ENCODE measurements around the gene NUDT8. TPM values are rescaled to one million over a fixed set of nuclear protein-coding genes. Genes with fewer than 3 reads are reported as not detected.
"Not testable (repeated sequence)": the region's sequence is repeated elsewhere in the genome, so short reads cannot be mapped to it uniquely, and the experiment has no call there.

NUDT8 gene
- total RNA-seq, 4 donors from 2014 or later, result 16.7 to 67.7 (median 51.1) TPM

DNA sequence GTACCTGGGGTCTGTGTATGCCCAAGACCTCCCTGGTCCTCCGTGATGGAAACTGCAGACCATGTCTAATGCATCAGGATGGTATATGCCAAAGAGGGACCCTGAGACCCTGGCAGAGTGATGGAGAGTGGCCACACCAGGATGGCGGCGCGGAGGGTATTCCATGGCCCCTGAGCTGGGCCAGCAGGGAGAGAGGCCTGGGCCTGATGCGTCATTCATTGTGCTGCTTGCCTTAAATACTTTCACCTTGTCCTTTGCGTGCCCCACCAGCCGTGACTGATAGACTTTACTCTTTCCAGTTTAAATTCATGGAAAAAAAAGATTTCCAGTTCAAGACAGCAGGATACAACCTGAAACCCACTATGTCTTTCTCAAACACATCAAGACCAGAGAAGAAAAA lies 28.6 kb downstream of the NUDT8 start:
- Histone ChIP-seq H3K36me3 (no peaks in the 10 kb centered on the region), H3K27me3 (no peaks in the 10 kb centered on the region), H3K9me3 (no peaks in the 10 kb centered on the region), H3K4me3 (replicated peaks in 1 of 3) (no peak overlapping the region), H3K27ac (no peak overlapping the region), H3K4me1 (peaks cover 1 to 3% of the 10 kb centered on the region in 2 donors)
- intact Hi-C loops (cut with DNase I), result no loop called here
- WGBS, 2 donors, result 89 to 93% methylated on average over 7 of the region's 7 CpGs
- TF ChIP-seq, protein P1, sequence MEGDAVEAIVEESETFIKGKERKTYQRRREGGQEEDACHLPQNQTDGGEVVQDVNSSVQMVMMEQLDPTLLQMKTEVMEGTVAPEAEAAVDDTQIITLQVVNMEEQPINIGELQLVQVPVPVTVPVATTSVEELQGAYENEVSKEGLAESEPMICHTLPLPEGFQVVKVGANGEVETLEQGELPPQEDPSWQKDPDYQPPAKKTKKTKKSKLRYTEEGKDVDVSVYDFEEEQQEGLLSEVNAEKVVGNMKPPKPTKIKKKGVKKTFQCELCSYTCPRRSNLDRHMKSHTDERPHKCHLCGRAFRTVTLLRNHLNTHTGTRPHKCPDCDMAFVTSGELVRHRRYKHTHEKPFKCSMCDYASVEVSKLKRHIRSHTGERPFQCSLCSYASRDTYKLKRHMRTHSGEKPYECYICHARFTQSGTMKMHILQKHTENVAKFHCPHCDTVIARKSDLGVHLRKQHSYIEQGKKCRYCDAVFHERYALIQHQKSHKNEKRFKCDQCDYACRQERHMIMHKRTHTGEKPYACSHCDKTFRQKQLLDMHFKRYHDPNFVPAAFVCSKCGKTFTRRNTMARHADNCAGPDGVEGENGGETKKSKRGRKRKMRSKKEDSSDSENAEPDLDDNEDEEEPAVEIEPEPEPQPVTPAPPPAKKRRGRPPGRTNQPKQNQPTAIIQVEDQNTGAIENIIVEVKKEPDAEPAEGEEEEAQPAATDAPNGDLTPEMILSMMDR (IDR thresholded peaks at IDR 0.05), result no peak
- no peak for TF ChIP-seq POLR2A (IDR thresholded peaks at IDR 0.05)
- DNase-seq, result no peak

DNA sequence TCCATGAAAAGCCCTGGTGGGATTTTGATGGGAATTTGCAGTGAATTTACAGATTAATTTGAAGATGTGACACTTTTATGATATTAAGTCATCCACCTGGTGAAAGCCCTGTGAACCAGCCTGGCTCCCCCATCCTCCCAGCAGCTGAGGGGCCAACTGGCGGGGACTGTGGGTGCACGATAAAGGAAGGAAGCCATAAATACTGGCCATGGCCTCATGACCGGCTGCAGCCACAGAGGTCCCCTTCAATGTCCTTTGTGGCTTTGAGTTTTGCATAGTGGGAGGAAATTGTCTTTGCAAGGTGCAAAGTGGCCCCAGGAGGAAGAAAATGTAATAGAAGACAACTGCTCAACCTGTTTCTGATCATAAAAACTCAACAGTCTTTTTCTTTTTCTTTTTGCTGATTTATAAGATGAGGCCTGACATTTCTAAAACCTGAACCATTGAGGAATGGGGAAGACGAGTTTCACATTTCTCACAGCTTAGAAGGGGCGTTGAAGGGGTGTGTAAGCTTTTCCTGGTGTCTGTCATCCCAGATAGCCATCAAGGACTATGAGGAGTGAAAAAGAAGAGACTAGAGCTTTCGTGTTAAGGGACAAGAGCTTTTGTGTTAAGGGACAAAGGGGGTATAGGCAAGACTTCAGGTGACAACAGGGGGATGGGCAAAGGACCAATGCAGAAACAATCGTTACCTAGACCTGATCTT lies 29.3 kb downstream of the NUDT8 start:
- DNase-seq, result no peak
- WGBS, 2 donors, result 63 to 72% methylated on average over 7 of the region's 7 CpGs
- no peaks in the 10 kb centered on the region for H3K4me1 ChIP-seq
- no peaks in the 10 kb centered on the region for H3K9me3 ChIP-seq
- no peaks in the 10 kb centered on the region for H3K36me3 ChIP-seq
- no peaks in the 10 kb centered on the region for H3K27me3 ChIP-seq
- no peak overlapping the region for H3K27ac ChIP-seq
- TF ChIP-seq POLR2A (IDR thresholded peaks at IDR 0.05), result no peak
- intact Hi-C loops (cut with DNase I), result no loop called here
- no peak overlapping the region for H3K4me3 ChIP-seq (replicated peaks in 1 of 3)

GRCh38 chr11:67599149-67599548 lies 30.6 kb downstream of the NUDT8 start:
- Histone ChIP-seq H3K27me3 (no peaks in the 10 kb centered on the region), H3K36me3 (no peaks in the 10 kb centered on the region), H3K4me3 (replicated peaks in 1 of 3) (no peak overlapping the region), H3K4me1 (no peaks in the 10 kb centered on the region), H3K27ac (no peak overlapping the region), H3K9me3 (no peaks in the 10 kb centered on the region)
- WGBS, 2 donors, result 86 to 87% methylated on average over 1 of the region's 1 CpG
- intact Hi-C loops (cut with DNase I), result no loop called here
- no peak for TF ChIP-seq POLR2A (IDR thresholded peaks at IDR 0.05)
- TF ChIP-seq, protein P1 (IDR thresholded peaks at IDR 0.05), result no peak
- DNase-seq, result no peak

DNA sequence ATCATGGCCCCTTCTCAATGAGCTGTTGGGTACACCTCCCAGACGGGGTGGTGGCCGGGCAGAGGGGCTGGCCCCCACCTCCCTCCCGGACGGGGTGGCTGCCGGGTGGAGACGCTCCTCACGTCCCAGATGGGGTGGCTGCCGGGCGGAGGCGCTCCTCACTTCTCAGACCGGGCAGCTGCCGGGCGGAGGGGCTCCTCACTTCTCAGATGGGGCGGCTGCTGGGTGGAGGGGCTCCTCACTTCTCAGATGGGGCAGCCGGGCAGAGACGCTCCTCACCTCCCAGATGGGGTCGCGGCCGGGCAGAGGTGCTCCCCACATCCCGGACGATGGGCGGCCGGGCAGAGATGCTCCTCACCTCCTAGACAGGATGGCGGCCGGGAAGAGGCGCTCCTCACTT lies 31.8 kb downstream of the NUDT8 start:
- H3K36me3 ChIP-seq; DNase-seq; H3K4me1 ChIP-seq; H3K27me3 ChIP-seq; intact Hi-C loops (cut with DNase I); H3K9me3 ChIP-seq; H3K27ac ChIP-seq; H3K4me3 ChIP-seq (replicated peaks in 1 of 3): not testable (repeated sequence)
- 94% methylated on average over 9 to 18 of the region's 26 CpGs for WGBS, 2 donors

GRCh38 chr11:67597458-67597857 lies 32.3 kb downstream of the NUDT8 start:
- H3K4me3 ChIP-seq (replicated peaks in 1 of 3); H3K9me3 ChIP-seq; DNase-seq; H3K4me1 ChIP-seq; intact Hi-C loops (cut with DNase I); H3K27me3 ChIP-seq; H3K27ac ChIP-seq; H3K36me3 ChIP-seq: not testable (repeated sequence)
- WGBS, 2 donors, result 33 to 39% methylated on average over 3 of the region's 3 CpGs

GRCh38 chr11:67596753-67597300 lies 32.9 kb downstream of the NUDT8 start:
- Histone ChIP-seq H3K27me3 (no peaks in the 10 kb centered on the region), H3K27ac (no peak overlapping the region), H3K9me3 (no peaks in the 10 kb centered on the region), H3K36me3 (no peaks in the 10 kb centered on the region), H3K4me3 (replicated peaks in 1 of 3) (no peak overlapping the region), H3K4me1 (no peaks in the 10 kb centered on the region)
- intact Hi-C loops (cut with DNase I), result no loop called here
- WGBS, 2 donors, result 86 to 90% methylated on average over 1 of the region's 1 CpG
- no peak for TF ChIP-seq POLR2A (IDR thresholded peaks at IDR 0.05)
- TF ChIP-seq, protein P1 (IDR thresholded peaks at IDR 0.05), result no peak
- DNase-seq, result no peak

All from thyroid gland (tissue), 4 donors.